Activated CD8-positive, alpha-beta T cell treated with anti-CD3 and anti-CD28 coated beads, Interleukin-2, amount 10 ng/mL, durations not matched to agents 7 days and 5 days (primary cell): ENCODE data around the gene MEX3D. TPM values are rescaled to one million over a fixed set of nuclear protein-coding genes. Genes with fewer than 3 reads are reported as not detected.

ENCODE experiments used
- ATAC-seq: fragments of 150-1000 bp; cut with Tn5 transposase; one replicate; pipeline ENCODE4 v1.10.0; 2021; ENCODE audit warnings: moderate library complexity
- CTCF ChIA-PET: fragments of 350-600 bp; sonication (Branson Sonifier 250); formaldehyde crosslinking; loops from one replicate; lab custom pipeline; 2021; ENCODE audit warnings: antibody characterized with exemption; lab: Charles Lee
- POLR2A ChIA-PET: fragments of 350-600 bp; sonication (Branson Sonifier 250); formaldehyde crosslinking; loops from one replicate; lab custom pipeline; 2021; ENCODE audit warnings: antibody characterized with exemption; lab: Charles Lee
- DNase-seq: peaks from one replicate; pipeline ENCODE4 v3.0.0-alpha.2; 2020
- H3K27ac Mint-ChIP-seq: one replicate; pipeline ENCODE4 v1.8.0; 2021; ENCODE audit warnings: mild to moderate bottlenecking, mixed read lengths
- H3K27me3 Mint-ChIP-seq: one replicate; pipeline ENCODE4 v1.8.0; 2021; ENCODE audit warnings: low read depth, mixed read lengths
- H3K36me3 Mint-ChIP-seq: one replicate; pipeline ENCODE4 v1.8.0; 2021; ENCODE audit warnings: low read depth, mixed read lengths
- H3K4me1 Mint-ChIP-seq: one replicate; pipeline ENCODE4 v1.8.0; 2021; ENCODE audit warnings: low read depth, mixed read lengths
- H3K4me3 Mint-ChIP-seq: one replicate; pipeline ENCODE4 v1.8.0; 2021; ENCODE audit warnings: mild to moderate bottlenecking, mixed read lengths
- H3K9me3 Mint-ChIP-seq: one replicate; pipeline ENCODE4 v1.8.0; 2022; ENCODE audit warnings: mixed read lengths; ENCODE audit not compliant: insufficient read depth
- total RNA-seq, 2 experiments: library from RNA; stranded (reverse); gene quantifications; one replicate each; pipeline ENCODE4 v1.2.3, GENCODE V29; 2021

Gene MEX3D
- total RNA-seq, 2 experiments from 2014 or later, result 12.2 to 12.5 TPM

- peak; percentile 85 for DNase-seq
- peaks cover 17% of the 10 kb centered on the region for H3K36me3 Mint-ChIP-seq
- peaks cover 24% of the 10 kb centered on the region for H3K4me1 Mint-ChIP-seq
- ChIA-PET POLR2A (interaction anchor here (0.7 to 1.9 kb wide), 4 partner anchors 10 to 79 kb away, joined by 3 to 7 read pairs (median 4); partner anchors contain the start of gene UQCR11), CTCF (interaction anchor here (1.2 to 2.0 kb wide), 5 partner anchors 11 to 234 kb away, joined by 5 to 12 read pairs (median 7); no protein-coding TSS in a partner anchor)
- H3K9me3 Mint-ChIP-seq, result no peaks in the 10 kb centered on the region
- peak overlapping the region; percentile 87 for H3K27ac Mint-ChIP-seq
- peak overlapping the region; percentile 84 for H3K4me3 Mint-ChIP-seq
- no peaks in the 10 kb centered on the region for H3K27me3 Mint-ChIP-seq
- peak; percentile 83 for ATAC-seq
Observed at GRCh38 chr19:1592024-1592754, 24.1 kb upstream of the MEX3D start.

- ChIA-PET POLR2A (interaction anchor here (1.0 to 1.4 kb wide), 2 partner anchors 14 to 61 kb away, joined by 3 to 5 read pairs; no protein-coding TSS in a partner anchor), CTCF (interaction anchor here (0.7 to 1.8 kb wide), 9 partner anchors 13 to 235 kb away, joined by 3 to 12 read pairs (median 4); no protein-coding TSS in a partner anchor)
- Mint-ChIP-seq H3K9me3 (no peaks in the 10 kb centered on the region), H3K27me3 (no peaks in the 10 kb centered on the region), H3K4me3 (peak overlapping the region; percentile 84), H3K4me1 (peaks cover 24% of the 10 kb centered on the region), H3K27ac (peak overlapping the region; percentile 80), H3K36me3 (peaks cover 17% of the 10 kb centered on the region)
- DNase-seq, result no peak
- ATAC-seq, result no peak
Observed at GRCh38 chr19:1591421-1592023, 23.4 kb upstream of the MEX3D start.

- POLR2A ChIA-PET, result interaction anchor here (1.0 to 1.4 kb wide), 2 partner anchors 15 to 62 kb away, joined by 3 to 5 read pairs; no protein-coding TSS in a partner anchor
- no peaks in the 10 kb centered on the region for H3K27me3 Mint-ChIP-seq
- H3K4me3 Mint-ChIP-seq, result peak overlapping the region; percentile 84
- H3K27ac Mint-ChIP-seq, result peak overlapping the region; percentile 80
- H3K36me3 Mint-ChIP-seq, result peaks cover 20% of the 10 kb centered on the region
- H3K4me1 Mint-ChIP-seq, result peaks cover 24% of the 10 kb centered on the region
- DNase-seq (peak; percentile 61), ATAC-seq (peak; percentile 35)
- CTCF ChIA-PET, result interaction anchor here (0.7 to 1.8 kb wide), 10 partner anchors 13 to 235 kb away, joined by 3 to 12 read pairs (median 4); no protein-coding TSS in a partner anchor
- no peaks in the 10 kb centered on the region for H3K9me3 Mint-ChIP-seq
Observed at GRCh38 chr19:1590641-1591397, 22.7 kb upstream of the MEX3D start.

GRCh38 chr19:1587872-1588271, 19.7 kb upstream of the MEX3D start:
- no peak for ATAC-seq
- Mint-ChIP-seq H3K36me3 (peaks cover 23% of the 10 kb centered on the region), H3K27me3 (no peaks in the 10 kb centered on the region)

GRCh38 chr19:1585243-1585580, 17.1 kb upstream of the MEX3D start:
- H3K27ac Mint-ChIP-seq, result no peak overlapping the region
- ATAC-seq (no peak), DNase-seq (no peak)
- CTCF ChIA-PET, result no interaction called here
- no peak overlapping the region for H3K4me3 Mint-ChIP-seq
- peaks cover 8% of the 10 kb centered on the region for H3K4me1 Mint-ChIP-seq
- POLR2A ChIA-PET, result no interaction called here
- H3K36me3 Mint-ChIP-seq, result peaks cover 31% of the 10 kb centered on the region
- no peaks in the 10 kb centered on the region for H3K9me3 Mint-ChIP-seq
- H3K27me3 Mint-ChIP-seq, result no peaks in the 10 kb centered on the region

More at GRCh38 chr19:1587872-1588271, 19.7 kb upstream of the MEX3D start:
- ChIA-PET CTCF (interaction anchor here (0.8 to 1.2 kb wide), 2 partner anchors 41 to 84 kb away, joined by 4 read pairs; no protein-coding TSS in a partner anchor), POLR2A (no interaction called here)
- no peak overlapping the region for H3K4me3 Mint-ChIP-seq
- no peaks in the 10 kb centered on the region for H3K9me3 Mint-ChIP-seq
- DNase-seq, result no peak
- peaks cover 19% of the 10 kb centered on the region for H3K4me1 Mint-ChIP-seq
- no peak overlapping the region for H3K27ac Mint-ChIP-seq

GRCh38 chr19:1584500-1585242, 16.5 kb upstream of the MEX3D start:
- no peak for ATAC-seq
- H3K27me3 Mint-ChIP-seq, result no peaks in the 10 kb centered on the region
- no peaks in the 10 kb centered on the region for H3K9me3 Mint-ChIP-seq
- CTCF ChIA-PET, result no interaction called here
- H3K27ac Mint-ChIP-seq, result no peak overlapping the region
- POLR2A ChIA-PET, result no interaction called here
- H3K4me1 Mint-ChIP-seq, result peaks cover 5% of the 10 kb centered on the region
- H3K4me3 Mint-ChIP-seq, result no peak overlapping the region
- H3K36me3 Mint-ChIP-seq, result peaks cover 34% of the 10 kb centered on the region
- DNase-seq, result no peak

GRCh38 chr19:1582201-1582600, 14.1 kb upstream of the MEX3D start:
- DNase-seq (no peak), ATAC-seq (no peak)
- Mint-ChIP-seq H3K4me1 (no peaks in the 10 kb centered on the region), H3K27me3 (no peaks in the 10 kb centered on the region), H3K27ac (no peak overlapping the region), H3K9me3 (no peaks in the 10 kb centered on the region), H3K4me3 (no peak overlapping the region), H3K36me3 (peaks cover 35% of the 10 kb centered on the region)
- CTCF ChIA-PET, result no interaction called here
- POLR2A ChIA-PET, result interaction anchor here (0.6 kb wide), 1 partner anchor 11 kb away, joined by 3 read pairs; the partner anchor contains the start of gene MBD3

- ATAC-seq (no peak), DNase-seq (no peak)
- Mint-ChIP-seq H3K36me3 (peaks cover 30% of the 10 kb centered on the region), H3K27ac (no peak overlapping the region), H3K4me3 (no peak overlapping the region), H3K9me3 (no peaks in the 10 kb centered on the region), H3K4me1 (no peaks in the 10 kb centered on the region), H3K27me3 (no peaks in the 10 kb centered on the region)
- ChIA-PET POLR2A (no interaction called here), CTCF (no interaction called here)
Observed at GRCh38 chr19:1580957-1581356, 12.8 kb upstream of the MEX3D start.

- ATAC-seq, result no peak
- POLR2A ChIA-PET, result no interaction called here
- Mint-ChIP-seq H3K36me3 (peaks cover 28% of the 10 kb centered on the region), H3K27me3 (no peaks in the 10 kb centered on the region), H3K4me1 (no peaks in the 10 kb centered on the region), H3K4me3 (no peak overlapping the region), H3K9me3 (no peaks in the 10 kb centered on the region), H3K27ac (no peak overlapping the region)
- CTCF ChIA-PET, result no interaction called here
- no peak for DNase-seq
Observed at GRCh38 chr19:1580382-1580781, 12.3 kb upstream of the MEX3D start.

GRCh38 chr19:1579222-1579621, 11.1 kb upstream of the MEX3D start:
- CTCF ChIA-PET, result no interaction called here
- no peak for ATAC-seq
- Mint-ChIP-seq H3K4me1 (no peaks in the 10 kb centered on the region), H3K36me3 (peaks cover 23% of the 10 kb centered on the region), H3K27ac (no peak overlapping the region), H3K9me3 (no peaks in the 10 kb centered on the region), H3K27me3 (no peaks in the 10 kb centered on the region), H3K4me3 (no peak overlapping the region)
- POLR2A ChIA-PET, result no interaction called here
- no peak for DNase-seq
